HEK293T (cell line): ENCODE results near the gene TSPAN5.

Experiments used
- ELF4 ChIP-seq: fragments of 450-650 bp; IDR thresholded peaks from 2 replicates; pipeline ENCODE4 v1.6.1; 2017; ENCODE audit warnings: antibody characterized with exemption
- FOXM1 ChIP-seq: fragments of 450-650 bp; IDR thresholded peaks from 2 replicates; pipeline ENCODE4 v1.6.1; 2017; ENCODE audit warnings: mild to moderate bottlenecking, borderline replicate concordance
- HDGF ChIP-seq: fragments of 450-650 bp; IDR thresholded peaks from 2 replicates; pipeline ENCODE4 v1.6.1; 2017; ENCODE audit warnings: antibody characterized with exemption, borderline replicate concordance
- SP1 ChIP-seq: fragments of 450-650 bp; IDR thresholded peaks from 2 replicates; pipeline ENCODE4 v1.6.1; 2017
- TARDBP ChIP-seq: fragments of 450-650 bp; IDR thresholded peaks from 2 replicates; pipeline ENCODE4 v1.6.1; 2016

DNA sequence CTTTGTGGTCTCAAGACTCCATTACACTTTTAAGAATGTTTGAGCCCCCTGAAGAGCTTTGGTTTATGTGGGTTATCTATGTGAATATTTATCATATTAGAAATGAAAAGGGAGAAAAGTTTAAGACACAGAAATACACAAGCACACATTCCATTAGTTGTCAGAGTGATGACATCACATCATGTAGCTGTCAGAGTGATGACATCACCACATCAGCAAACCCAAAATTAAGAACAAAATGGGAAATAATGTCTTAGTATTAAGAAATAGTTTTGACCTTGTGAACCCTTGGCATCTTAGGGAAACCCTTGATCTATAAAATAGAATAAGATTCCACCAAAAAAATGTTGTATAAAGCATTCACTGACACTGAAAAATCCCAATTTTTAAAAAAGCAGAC lies 195.9 kb downstream of the TSPAN5 start:
- TF ChIP-seq TARDBP (no peak), ELF4 (no peak), HDGF (no peak), SP1 (no peak), FOXM1 (no peak)
